ENCODE data around the gene GALM. TPM values are rescaled to one million over a fixed set of nuclear protein-coding genes. Genes with fewer than 3 reads are reported as not detected.
A peak's percentile ranks its signal among the peaks of the same experiment; 100 is the strongest.

The GALM gene
- total RNA-seq, 3 donors from 2014 or later = 27.0 to 62.7 (median 58.0) TPM

DNA sequence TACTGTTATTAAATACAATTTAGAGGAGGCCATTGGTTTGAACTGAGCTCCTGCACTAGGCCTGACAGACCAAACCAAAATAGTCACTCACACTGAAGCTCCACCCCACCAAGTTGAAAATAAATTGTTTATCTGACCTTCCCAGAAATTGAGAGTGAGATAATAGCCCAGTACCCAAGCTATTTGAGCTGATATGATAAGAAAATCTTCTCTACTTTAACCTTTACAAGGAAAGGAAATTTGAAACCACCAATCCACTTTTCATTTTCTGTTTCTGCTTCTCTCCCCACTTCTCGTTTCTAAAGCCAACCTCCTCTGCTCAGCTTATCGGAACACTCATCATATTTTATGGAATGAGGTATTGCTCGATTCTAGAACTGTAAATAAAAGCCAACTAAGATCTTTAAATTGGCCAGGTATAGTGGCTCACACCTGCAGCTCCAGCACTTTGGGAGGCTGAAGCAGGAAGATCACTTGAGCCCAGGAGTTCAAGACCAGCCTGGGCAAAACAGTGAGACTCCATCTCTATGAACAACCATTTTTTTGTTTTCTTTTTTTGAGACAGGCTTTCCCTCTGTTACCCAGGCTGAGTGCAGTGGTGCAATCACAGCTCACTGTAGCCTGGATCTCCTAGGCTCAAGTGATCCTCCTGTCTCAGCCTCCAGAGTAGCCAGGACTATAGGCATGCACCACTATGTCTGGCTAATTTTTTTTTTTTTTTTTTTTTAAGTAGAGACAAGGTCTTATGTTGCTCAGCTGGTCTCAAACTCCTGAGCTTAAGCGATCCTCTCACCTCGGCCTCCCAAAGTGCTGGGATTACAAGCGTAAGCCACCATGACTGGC is 13.3 kb upstream of the GALM start:
- TF ChIP-seq, protein P1, sequence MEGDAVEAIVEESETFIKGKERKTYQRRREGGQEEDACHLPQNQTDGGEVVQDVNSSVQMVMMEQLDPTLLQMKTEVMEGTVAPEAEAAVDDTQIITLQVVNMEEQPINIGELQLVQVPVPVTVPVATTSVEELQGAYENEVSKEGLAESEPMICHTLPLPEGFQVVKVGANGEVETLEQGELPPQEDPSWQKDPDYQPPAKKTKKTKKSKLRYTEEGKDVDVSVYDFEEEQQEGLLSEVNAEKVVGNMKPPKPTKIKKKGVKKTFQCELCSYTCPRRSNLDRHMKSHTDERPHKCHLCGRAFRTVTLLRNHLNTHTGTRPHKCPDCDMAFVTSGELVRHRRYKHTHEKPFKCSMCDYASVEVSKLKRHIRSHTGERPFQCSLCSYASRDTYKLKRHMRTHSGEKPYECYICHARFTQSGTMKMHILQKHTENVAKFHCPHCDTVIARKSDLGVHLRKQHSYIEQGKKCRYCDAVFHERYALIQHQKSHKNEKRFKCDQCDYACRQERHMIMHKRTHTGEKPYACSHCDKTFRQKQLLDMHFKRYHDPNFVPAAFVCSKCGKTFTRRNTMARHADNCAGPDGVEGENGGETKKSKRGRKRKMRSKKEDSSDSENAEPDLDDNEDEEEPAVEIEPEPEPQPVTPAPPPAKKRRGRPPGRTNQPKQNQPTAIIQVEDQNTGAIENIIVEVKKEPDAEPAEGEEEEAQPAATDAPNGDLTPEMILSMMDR (IDR thresholded peaks at IDR 0.05) = no peak
- Histone ChIP-seq H3K9me3 (no peaks in the 10 kb centered on the region), H3K4me1 (ENCODE audit: low read depth) (no peaks in the 10 kb centered on the region), H3K4me3 (no peak overlapping the region), H3K36me3 (ENCODE audit: low read depth) (no peaks in the 10 kb centered on the region)
- intact Hi-C loops (cut with DNase I, micrococcal nuclease) = no loop called here
- ATAC-seq (peak; percentile 51), DNase-seq (no peak)

DNA sequence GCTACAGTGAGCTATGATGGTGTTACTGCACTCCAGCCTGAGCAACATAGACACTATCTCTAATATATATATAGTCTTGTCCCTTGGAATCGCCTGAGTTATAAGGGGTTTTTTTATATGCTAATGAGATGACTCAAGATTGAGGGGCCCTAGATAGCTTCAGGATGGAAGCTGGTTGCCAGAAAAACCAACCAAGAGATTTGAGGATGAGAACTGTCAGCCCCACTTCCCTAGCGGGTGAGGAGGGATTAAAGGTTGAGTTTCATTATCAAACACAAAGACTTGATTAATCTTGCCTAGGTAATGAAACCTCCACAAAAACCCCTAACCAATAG is 12.6 kb upstream of the GALM start:
- no peak for ATAC-seq
- intact Hi-C loops (cut with DNase I, micrococcal nuclease) = no loop called here
- TF ChIP-seq, protein P1 (IDR thresholded peaks at IDR 0.05) = no peak

DNA sequence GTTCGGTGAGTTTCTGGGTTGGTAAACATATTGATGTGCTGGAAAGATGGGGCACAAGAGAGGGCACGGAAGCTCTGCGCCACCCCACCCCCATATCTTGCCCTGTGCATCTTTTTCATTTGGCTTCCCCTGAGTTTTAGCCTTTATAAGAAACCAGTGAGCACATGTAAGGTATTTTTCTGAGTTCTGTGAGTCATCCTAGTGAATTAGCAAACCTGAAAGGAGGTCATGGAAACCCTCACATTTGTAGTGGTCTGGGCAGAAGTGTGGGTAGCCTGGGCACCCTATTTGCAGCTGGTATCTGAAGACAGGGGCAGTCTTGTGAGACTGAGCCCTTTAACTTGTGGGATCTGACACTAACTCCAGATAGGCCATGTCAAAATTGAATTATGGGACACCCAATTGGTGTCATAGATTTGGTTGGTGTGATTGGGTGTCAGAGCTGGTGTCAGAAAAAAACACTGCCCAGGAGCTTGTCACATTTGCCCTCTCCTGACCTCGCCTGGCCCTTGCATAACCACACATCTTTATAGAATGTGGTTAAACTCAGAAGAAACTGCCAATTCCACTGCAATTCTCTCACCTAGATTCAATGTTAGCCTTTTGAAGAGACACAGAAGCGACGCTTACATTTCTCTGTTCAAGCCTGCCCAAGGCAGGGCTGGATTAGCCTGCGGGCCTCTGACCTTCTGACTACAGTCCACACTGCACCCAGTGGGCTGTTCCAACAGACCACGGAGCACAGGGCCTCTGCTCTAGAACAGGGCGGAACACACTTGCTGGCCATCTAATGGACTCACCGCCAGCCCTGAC is 12.0 kb upstream of the GALM start:
- peak; percentile 19 for ATAC-seq
- H3K4me3 ChIP-seq = no peak overlapping the region
- no peaks in the 10 kb centered on the region for H3K36me3 ChIP-seq (ENCODE audit: low read depth)
- no peaks in the 10 kb centered on the region for H3K9me3 ChIP-seq
- TF ChIP-seq, protein P1 (IDR thresholded peaks at IDR 0.05) = no peak
- DNase-seq = no peak
- intact Hi-C loops (cut with DNase I, micrococcal nuclease) = no loop called here
- no peaks in the 10 kb centered on the region for H3K4me1 ChIP-seq (ENCODE audit: low read depth)

More for the DNA sequence above, 12.6 kb upstream of the GALM start:
- H3K36me3 ChIP-seq (ENCODE audit: low read depth) = no peaks in the 10 kb centered on the region
- no peak for DNase-seq
- H3K4me3 ChIP-seq = no peak overlapping the region
- no peaks in the 10 kb centered on the region for H3K4me1 ChIP-seq (ENCODE audit: low read depth)
- H3K9me3 ChIP-seq = no peaks in the 10 kb centered on the region

DNA sequence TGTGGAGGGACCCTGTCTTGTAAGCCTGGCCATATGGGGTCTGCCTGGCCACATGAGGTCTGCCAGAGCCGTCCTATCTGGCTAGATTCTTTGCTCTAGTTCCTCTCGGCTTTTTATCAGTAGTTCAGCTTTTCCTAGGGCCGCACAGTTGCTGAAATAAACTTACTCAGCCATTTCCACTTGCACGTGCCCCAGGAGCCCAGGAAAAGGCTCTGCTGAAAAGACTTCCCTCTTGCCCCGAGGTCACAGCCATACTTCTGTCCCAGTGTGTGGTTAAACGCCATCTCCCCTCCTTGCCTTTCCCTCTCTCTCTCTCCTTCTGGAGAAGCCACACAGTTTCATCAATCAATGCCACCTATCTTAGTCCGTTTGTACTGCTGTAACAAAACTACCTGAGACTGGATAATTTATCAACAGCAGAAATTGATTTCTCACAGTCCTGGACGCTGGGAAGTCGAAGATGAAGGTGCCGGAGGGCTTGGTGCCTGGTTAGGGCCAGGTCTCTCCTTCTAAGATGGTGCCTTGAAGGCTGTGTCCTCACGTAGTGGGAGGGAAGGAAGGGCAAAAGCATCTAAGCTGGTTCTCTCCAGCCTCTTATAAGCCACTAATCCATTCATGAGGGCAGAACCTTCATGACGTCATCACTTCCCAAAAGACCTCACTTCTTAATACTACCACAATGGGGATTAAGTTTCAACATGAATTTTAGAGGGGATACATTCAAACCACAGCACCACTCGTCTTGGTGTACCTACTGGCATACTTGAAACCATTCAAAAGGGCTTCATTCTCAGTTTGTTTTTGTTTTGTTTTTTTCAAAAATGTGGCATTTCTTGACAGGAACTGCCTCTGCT is 11.2 kb upstream of the GALM start:
- intact Hi-C loops (cut with DNase I, micrococcal nuclease) = no loop called here
- peak; percentile 5 for ATAC-seq

DNA sequence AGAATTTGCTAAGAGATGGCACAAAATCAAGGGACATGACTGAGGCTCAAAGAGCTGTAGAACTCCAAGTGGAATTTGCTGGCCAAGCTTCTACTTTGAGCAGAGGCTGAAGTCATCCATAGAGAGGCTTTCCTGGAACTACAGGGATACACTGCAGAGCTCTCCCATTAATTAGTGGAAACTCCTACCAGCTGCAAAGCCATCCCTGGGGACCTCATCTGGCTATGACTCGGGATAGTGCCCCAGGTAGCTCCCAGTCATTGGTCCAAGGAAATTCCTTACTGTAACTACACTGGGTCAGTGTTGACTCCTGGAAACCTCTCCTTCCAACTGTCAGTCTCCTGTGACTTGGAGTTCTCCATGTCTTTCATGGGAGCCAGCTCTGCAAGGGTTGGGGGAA is 10.5 kb upstream of the GALM start:
- Histone ChIP-seq H3K9me3 (no peaks in the 10 kb centered on the region), H3K4me3 (no peak overlapping the region), H3K4me1 (ENCODE audit: low read depth) (no peaks in the 10 kb centered on the region), H3K36me3 (ENCODE audit: low read depth) (no peaks in the 10 kb centered on the region)
- no peak for ATAC-seq
- DNase-seq = no peak
- intact Hi-C loops (cut with DNase I, micrococcal nuclease) = no loop called here
- TF ChIP-seq, protein P1 (IDR thresholded peaks at IDR 0.05) = no peak

More for the DNA sequence above, 11.2 kb upstream of the GALM start:
- Histone ChIP-seq H3K4me3 (no peak overlapping the region), H3K4me1 (ENCODE audit: low read depth) (no peaks in the 10 kb centered on the region), H3K9me3 (no peaks in the 10 kb centered on the region), H3K36me3 (ENCODE audit: low read depth) (no peaks in the 10 kb centered on the region)
- TF ChIP-seq, protein P1 (IDR thresholded peaks at IDR 0.05) = no peak
- no peak for DNase-seq
